Measurements from ENCODE around the gene ST7. TPM values are rescaled to one million over a fixed set of nuclear protein-coding genes. Genes with fewer than 3 reads are reported as not detected.

Gene ST7
- total RNA-seq, 1 donor from 2014 or later, result 8.3 TPM

DNA sequence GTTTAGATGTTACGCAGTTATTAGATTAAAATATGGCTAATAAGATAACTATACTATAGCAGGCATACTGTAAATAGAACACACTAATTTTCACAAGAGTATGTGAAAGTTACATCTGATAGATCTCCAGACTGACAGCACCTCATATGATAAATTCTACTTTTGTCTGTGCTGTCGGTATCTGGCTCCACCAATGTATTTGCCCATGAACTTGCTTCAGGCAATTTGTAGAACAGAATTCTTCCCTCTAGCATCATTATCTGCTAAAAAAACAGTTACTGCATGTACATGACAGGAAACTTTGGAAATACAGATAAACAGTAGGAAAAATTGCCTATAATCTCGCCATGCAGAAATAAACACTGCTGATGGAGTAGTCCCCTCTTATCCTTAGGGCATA is 231.8 kb downstream of the ST7 start:
- H3K9me3 Mint-ChIP-seq, result no peaks in the 10 kb centered on the region
- TF ChIP-seq, protein P1, sequence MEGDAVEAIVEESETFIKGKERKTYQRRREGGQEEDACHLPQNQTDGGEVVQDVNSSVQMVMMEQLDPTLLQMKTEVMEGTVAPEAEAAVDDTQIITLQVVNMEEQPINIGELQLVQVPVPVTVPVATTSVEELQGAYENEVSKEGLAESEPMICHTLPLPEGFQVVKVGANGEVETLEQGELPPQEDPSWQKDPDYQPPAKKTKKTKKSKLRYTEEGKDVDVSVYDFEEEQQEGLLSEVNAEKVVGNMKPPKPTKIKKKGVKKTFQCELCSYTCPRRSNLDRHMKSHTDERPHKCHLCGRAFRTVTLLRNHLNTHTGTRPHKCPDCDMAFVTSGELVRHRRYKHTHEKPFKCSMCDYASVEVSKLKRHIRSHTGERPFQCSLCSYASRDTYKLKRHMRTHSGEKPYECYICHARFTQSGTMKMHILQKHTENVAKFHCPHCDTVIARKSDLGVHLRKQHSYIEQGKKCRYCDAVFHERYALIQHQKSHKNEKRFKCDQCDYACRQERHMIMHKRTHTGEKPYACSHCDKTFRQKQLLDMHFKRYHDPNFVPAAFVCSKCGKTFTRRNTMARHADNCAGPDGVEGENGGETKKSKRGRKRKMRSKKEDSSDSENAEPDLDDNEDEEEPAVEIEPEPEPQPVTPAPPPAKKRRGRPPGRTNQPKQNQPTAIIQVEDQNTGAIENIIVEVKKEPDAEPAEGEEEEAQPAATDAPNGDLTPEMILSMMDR (IDR thresholded peaks at IDR 0.05), result no peak
- intact Hi-C loops (cut with micrococcal nuclease), result no loop called here
- H3K4me1 Mint-ChIP-seq, result no peaks in the 10 kb centered on the region
- H3K27ac Mint-ChIP-seq, result no peak overlapping the region
- DNase-seq, result no peak
- H3K36me3 Mint-ChIP-seq (ENCODE audit: low read depth), result peaks cover 6% of the 10 kb centered on the region
- no peaks in the 10 kb centered on the region for H3K27me3 Mint-ChIP-seq
- no peak for ATAC-seq (ENCODE audit: low read depth)
- ChIA-PET POLR2A (no interaction called here), CTCF (no interaction called here)
- no peak overlapping the region for H3K4me3 Mint-ChIP-seq

- peaks cover 6% of the 10 kb centered on the region for H3K36me3 Mint-ChIP-seq (ENCODE audit: low read depth)
- DNase-seq, result no peak
- TF ChIP-seq, protein P1 (IDR thresholded peaks at IDR 0.05), result no peak
- ATAC-seq (ENCODE audit: low read depth), result no peak
- H3K4me3 Mint-ChIP-seq, result no peak overlapping the region
- H3K4me1 Mint-ChIP-seq, result no peaks in the 10 kb centered on the region
- H3K27me3 Mint-ChIP-seq, result no peaks in the 10 kb centered on the region
- ChIA-PET CTCF (no interaction called here), POLR2A (no interaction called here)
- no peaks in the 10 kb centered on the region for H3K9me3 Mint-ChIP-seq
- no peak overlapping the region for H3K27ac Mint-ChIP-seq
- intact Hi-C loops (cut with micrococcal nuclease), result no loop called here
Measured at GRCh38 chr7:117186218-117187010, 233.1 kb downstream of the ST7 start.

GRCh38 chr7:117188376-117188775 is 235.1 kb downstream of the ST7 start:
- no peak overlapping the region for H3K27ac Mint-ChIP-seq
- ATAC-seq (ENCODE audit: low read depth), result no peak
- intact Hi-C loops (cut with micrococcal nuclease), result no loop called here
- no peak for DNase-seq
- no peaks in the 10 kb centered on the region for H3K9me3 Mint-ChIP-seq
- CTCF ChIA-PET, result no interaction called here
- no peaks in the 10 kb centered on the region for H3K27me3 Mint-ChIP-seq
- H3K4me1 Mint-ChIP-seq, result no peaks in the 10 kb centered on the region
- H3K36me3 Mint-ChIP-seq (ENCODE audit: low read depth), result peaks cover 6% of the 10 kb centered on the region
- no peak overlapping the region for H3K4me3 Mint-ChIP-seq
- TF ChIP-seq, protein P1 (IDR thresholded peaks at IDR 0.05), result no peak
- POLR2A ChIA-PET, result no interaction called here

GRCh38 chr7:117188949-117189592 is 235.8 kb downstream of the ST7 start:
- intact Hi-C loops (cut with micrococcal nuclease), result no loop called here
- TF ChIP-seq, protein P1 (IDR thresholded peaks at IDR 0.05), result no peak
- peaks cover 6% of the 10 kb centered on the region for H3K36me3 Mint-ChIP-seq (ENCODE audit: low read depth)
- H3K9me3 Mint-ChIP-seq, result no peaks in the 10 kb centered on the region
- no peak for ATAC-seq (ENCODE audit: low read depth)
- H3K27me3 Mint-ChIP-seq, result no peaks in the 10 kb centered on the region
- ChIA-PET POLR2A (no interaction called here), CTCF (no interaction called here)
- DNase-seq, result no peak
- H3K4me3 Mint-ChIP-seq, result no peak overlapping the region
- no peak overlapping the region for H3K27ac Mint-ChIP-seq
- no peaks in the 10 kb centered on the region for H3K4me1 Mint-ChIP-seq

GRCh38 chr7:117190104-117190503 is 236.8 kb downstream of the ST7 start:
- no peak overlapping the region for H3K4me3 Mint-ChIP-seq
- CTCF ChIA-PET, result no interaction called here
- no peak overlapping the region for H3K27ac Mint-ChIP-seq
- intact Hi-C loops (cut with micrococcal nuclease), result no loop called here
- POLR2A ChIA-PET, result no interaction called here
- no peak for ATAC-seq (ENCODE audit: low read depth)
- no peak for DNase-seq
- TF ChIP-seq, protein P1 (IDR thresholded peaks at IDR 0.05), result no peak
- H3K4me1 Mint-ChIP-seq, result no peaks in the 10 kb centered on the region
- H3K27me3 Mint-ChIP-seq, result no peaks in the 10 kb centered on the region
- peaks cover 8% of the 10 kb centered on the region for H3K36me3 Mint-ChIP-seq (ENCODE audit: low read depth)
- H3K9me3 Mint-ChIP-seq, result no peaks in the 10 kb centered on the region
